Fibroblast of lung (primary cell): ENCODE data around the gene ZNF281. TPM values are rescaled to one million over a fixed set of nuclear protein-coding genes. Genes with fewer than 3 reads are reported as not detected.
A peak's percentile ranks its signal among the peaks of the same experiment; 100 is the strongest.

Experiments used
- DNase-seq, 2 donors: peaks; one replicate each; pipeline versions ENCODE4 v3.0.0 to v3.0.0-alpha.2; 2010; ENCODE audit warnings: low read depth in 2 of 2
- H2AFZ ChIP-seq: 2 replicates; pipeline ENCODE4 v1.5.1; 2012; ENCODE audit warnings: low read length, control low read depth, inconsistent platforms
- H3K27ac ChIP-seq: 2 replicates; pipeline ENCODE4 v1.5.1; 2011; ENCODE audit warnings: low read length, control low read depth; ENCODE audit not compliant: insufficient read depth
- H3K27me3 ChIP-seq: 2 replicates; pipeline ENCODE4 v1.5.1; 2011; ENCODE audit warnings: mild to moderate bottlenecking, low read length; ENCODE audit not compliant: control insufficient read depth, insufficient read depth
- H3K36me3 ChIP-seq: 2 replicates; pipeline ENCODE4 v1.5.1; 2011; ENCODE audit warnings: low read length; ENCODE audit not compliant: control insufficient read depth, insufficient read depth
- H3K4me1 ChIP-seq: 2 replicates; pipeline ENCODE4 v1.5.1; 2011; ENCODE audit warnings: low read length; ENCODE audit not compliant: control insufficient read depth, insufficient read depth; ENCODE audit errors: extremely low read depth
- H3K4me2 ChIP-seq: 2 replicates; pipeline ENCODE4 v1.5.1; 2011; ENCODE audit warnings: low read length, control low read depth; ENCODE audit not compliant: insufficient read depth; ENCODE audit errors: extremely low read depth
- H3K4me3 ChIP-seq, 4 experiments: fragments of 200-600 bp in 1 of 4; sonication (generic) in 1 of 4; replicated peaks in 1 of 4; 2 replicates each; pipeline ENCODE4 v1.5.1; 2011 to 2016; ENCODE audit warnings: low read length in 4 of 4, low read depth in 3 of 4, mild to moderate bottlenecking in 3 of 4, control low read depth in 2 of 4, inconsistent platforms in 1 of 4, mixed read lengths in 1 of 4; ENCODE audit not compliant: insufficient read depth in 1 of 4; ENCODE audit errors: control extremely low read depth in 1 of 4
- H3K79me2 ChIP-seq: 2 replicates; pipeline ENCODE4 v1.5.1; 2012; ENCODE audit warnings: mild to moderate bottlenecking, low read length, inconsistent platforms; ENCODE audit not compliant: control insufficient read depth, insufficient read depth
- H3K9ac ChIP-seq: 2 replicates; pipeline ENCODE4 v1.5.1; 2011; ENCODE audit warnings: mild to moderate bottlenecking, low read length, control low read depth; ENCODE audit not compliant: insufficient read depth
- H3K9me3 ChIP-seq: 2 replicates; pipeline ENCODE4 v1.5.1; 2012; ENCODE audit warnings: low read depth, low read length; ENCODE audit not compliant: control insufficient read depth, insufficient read depth
- H4K20me1 ChIP-seq: 2 replicates; pipeline ENCODE4 v1.5.1; 2011; ENCODE audit warnings: low read length; ENCODE audit not compliant: control insufficient read depth, insufficient read depth; ENCODE audit errors: extremely low read depth
- EZH2 ChIP-seq: IDR thresholded peaks from 2 replicates; pipeline ENCODE4 v1.5.1; 2012; ENCODE audit warnings: low read length, control low read depth, mild to moderate bottlenecking; ENCODE audit errors: missing control alignments
- polyA plus RNA-seq, 2 donors: library from polyadenylated mRNA; depleted of rRNA in 1 of 2; stranded (reverse) in 1 of 2; unstranded in 1 of 2; fragments of >200 nt; gene quantifications; 2 replicates each; pipeline ENCODE4 v1.2.1, GENCODE V29; 2011 to 2012; ENCODE audit warnings: missing spikeins in 1 of 2
- total RNA-seq: library from RNA; depleted of rRNA; stranded (reverse); fragments of >200 nt; gene quantifications from 2 replicates; pipeline ENCODE4 v1.2.1, GENCODE V29; 2014
- TF ChIP-seq, protein P1 (sequence below), 2 donors: IDR thresholded peaks in 1 of 2; conservative IDR thresholded peaks in 1 of 2; 1 replicate in 1 of 2; 2 replicates in 1 of 2; pipeline ENCODE4 v1.5.1; 2011 to 2012; ENCODE audit warnings: low read length in 2 of 2, control low read depth in 1 of 2, inconsistent platforms in 1 of 2, low read depth in 1 of 2, mild to moderate bottlenecking in 1 of 2

The ZNF281 gene
- total and polyA plus RNA-seq, 2 donors (not counting 1 experiment from before 2014, with no cell fraction given), result 14.0 to 39.0 TPM

DNA sequence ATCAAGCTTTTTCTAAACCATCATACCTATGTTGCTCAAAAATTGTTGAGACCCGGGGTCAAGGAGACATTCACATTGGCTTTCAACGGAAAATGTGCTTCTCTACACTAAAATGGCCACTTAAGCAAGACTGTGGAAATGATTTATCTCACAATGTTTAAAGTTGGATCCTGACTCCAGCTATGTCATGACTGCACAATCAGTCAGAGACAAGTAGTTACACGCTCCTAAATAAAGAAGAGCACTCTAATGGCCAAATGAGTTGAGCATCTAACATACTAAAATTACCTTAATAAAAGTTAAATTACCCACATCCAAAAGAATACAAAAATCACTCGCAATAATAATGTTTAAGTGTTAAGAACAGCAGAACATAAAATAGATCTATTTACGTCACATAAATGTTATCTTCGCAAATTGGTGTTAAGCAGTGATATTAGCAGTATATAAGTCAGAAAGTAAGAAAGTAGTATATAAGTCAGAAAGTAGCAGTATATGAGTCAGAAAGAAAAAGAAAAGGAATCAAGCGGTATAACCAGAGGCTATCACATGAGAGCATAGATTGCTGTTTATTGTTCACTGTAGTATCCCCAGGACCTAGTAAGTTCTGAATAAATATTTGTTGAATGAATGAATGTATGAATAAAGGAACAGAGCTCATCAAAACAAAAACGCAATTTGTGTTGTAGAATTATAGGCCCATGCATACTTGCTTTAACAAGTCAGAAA, 28.4 kb downstream of the ZNF281 start:
- no peak for TF ChIP-seq EZH2
- TF ChIP-seq, protein P1, sequence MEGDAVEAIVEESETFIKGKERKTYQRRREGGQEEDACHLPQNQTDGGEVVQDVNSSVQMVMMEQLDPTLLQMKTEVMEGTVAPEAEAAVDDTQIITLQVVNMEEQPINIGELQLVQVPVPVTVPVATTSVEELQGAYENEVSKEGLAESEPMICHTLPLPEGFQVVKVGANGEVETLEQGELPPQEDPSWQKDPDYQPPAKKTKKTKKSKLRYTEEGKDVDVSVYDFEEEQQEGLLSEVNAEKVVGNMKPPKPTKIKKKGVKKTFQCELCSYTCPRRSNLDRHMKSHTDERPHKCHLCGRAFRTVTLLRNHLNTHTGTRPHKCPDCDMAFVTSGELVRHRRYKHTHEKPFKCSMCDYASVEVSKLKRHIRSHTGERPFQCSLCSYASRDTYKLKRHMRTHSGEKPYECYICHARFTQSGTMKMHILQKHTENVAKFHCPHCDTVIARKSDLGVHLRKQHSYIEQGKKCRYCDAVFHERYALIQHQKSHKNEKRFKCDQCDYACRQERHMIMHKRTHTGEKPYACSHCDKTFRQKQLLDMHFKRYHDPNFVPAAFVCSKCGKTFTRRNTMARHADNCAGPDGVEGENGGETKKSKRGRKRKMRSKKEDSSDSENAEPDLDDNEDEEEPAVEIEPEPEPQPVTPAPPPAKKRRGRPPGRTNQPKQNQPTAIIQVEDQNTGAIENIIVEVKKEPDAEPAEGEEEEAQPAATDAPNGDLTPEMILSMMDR (conservative IDR thresholded peaks at IDR 0.05 in 1 of 2, IDR thresholded peaks at IDR 0.05 in 1 of 2; ENCODE audit: low read depth in 1 of 2, low read length in 2 of 2), result no peak
- no peaks in the 10 kb centered on the region for H3K36me3 ChIP-seq
- H4K20me1 ChIP-seq, result no peaks in the 10 kb centered on the region
- H3K27ac ChIP-seq, result no peak overlapping the region
- H3K4me1 ChIP-seq, result peaks cover 9% of the 10 kb centered on the region
- H2AFZ ChIP-seq, result no peak overlapping the region
- H3K79me2 ChIP-seq, result no peaks in the 10 kb centered on the region
- H3K27me3 ChIP-seq, result no peaks in the 10 kb centered on the region
- H3K4me2 ChIP-seq, result no peak overlapping the region
- DNase-seq, result peak in 1 of 2 donors; percentile 36
- no peak overlapping the region for H3K4me3 ChIP-seq
- H3K9ac ChIP-seq, result no peak overlapping the region
- no peaks in the 10 kb centered on the region for H3K9me3 ChIP-seq

DNA sequence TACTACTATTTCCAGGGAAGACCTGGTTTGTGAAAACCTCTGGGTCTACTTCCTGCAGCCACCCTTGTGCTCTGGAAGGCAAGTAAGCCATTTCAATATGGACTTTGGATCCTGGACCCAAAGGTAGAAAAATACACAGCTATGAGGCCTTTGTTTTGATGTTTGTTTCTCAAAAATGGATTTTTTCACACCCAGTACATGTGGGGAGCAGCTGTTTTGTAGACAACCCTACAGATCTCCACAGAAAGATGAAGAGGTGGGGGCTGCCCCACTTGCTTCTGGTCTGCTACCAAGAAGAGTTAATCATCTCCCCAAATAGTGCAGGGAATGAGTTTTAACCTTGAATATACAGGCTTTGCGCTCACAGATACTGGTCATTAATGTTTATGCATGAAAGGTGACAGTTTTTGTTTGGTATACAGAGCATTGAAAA, 29.2 kb downstream of the ZNF281 start:
- H3K4me2 ChIP-seq, result no peak overlapping the region

DNA sequence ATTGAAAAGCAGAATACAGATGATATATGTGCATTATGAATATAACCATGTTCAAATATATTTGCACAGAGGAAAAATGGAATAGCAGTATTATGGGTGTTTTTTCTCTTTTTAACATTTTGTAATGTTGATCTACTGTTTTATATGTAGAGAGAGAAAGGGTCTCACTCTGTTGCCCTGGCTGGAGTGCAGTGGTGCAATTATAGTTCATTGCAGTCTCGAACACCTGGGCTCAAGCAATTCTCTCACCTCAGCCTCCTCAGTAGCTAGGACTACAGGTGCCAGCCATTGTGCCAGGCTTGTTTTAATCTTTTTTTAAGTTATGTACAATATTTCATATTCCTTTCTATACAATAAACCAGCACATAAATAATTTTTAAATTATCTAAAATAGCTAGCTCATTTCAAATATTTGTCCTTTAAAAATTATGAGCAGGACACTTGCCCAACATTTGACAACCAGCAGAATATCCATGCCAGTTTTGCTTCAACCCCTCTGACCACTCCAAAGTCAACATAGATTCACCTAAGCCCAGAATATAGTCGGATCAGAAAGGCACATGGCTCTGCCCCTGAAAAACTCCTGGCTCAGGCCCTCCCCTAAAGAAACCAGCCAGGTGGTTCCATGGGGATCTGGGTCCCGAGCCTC, 29.8 kb downstream of the ZNF281 start:
- no peak for DNase-seq
- H3K4me1 ChIP-seq, result peaks cover 9% of the 10 kb centered on the region
- H3K27ac ChIP-seq, result no peak overlapping the region
- no peak overlapping the region for H3K4me3 ChIP-seq
- no peaks in the 10 kb centered on the region for H4K20me1 ChIP-seq
- no peaks in the 10 kb centered on the region for H3K36me3 ChIP-seq
- no peaks in the 10 kb centered on the region for H3K79me2 ChIP-seq
- no peak overlapping the region for H3K4me2 ChIP-seq
- no peaks in the 10 kb centered on the region for H3K27me3 ChIP-seq
- H2AFZ ChIP-seq, result no peak overlapping the region
- H3K9ac ChIP-seq, result no peak overlapping the region
- no peak for TF ChIP-seq EZH2
- TF ChIP-seq, protein P1 (conservative IDR thresholded peaks at IDR 0.05 in 1 of 2, IDR thresholded peaks at IDR 0.05 in 1 of 2; ENCODE audit: low read depth in 1 of 2, low read length in 2 of 2), result no peak
- no peaks in the 10 kb centered on the region for H3K9me3 ChIP-seq

More for the DNA sequence above, 29.2 kb downstream of the ZNF281 start:
- TF ChIP-seq, protein P1 (conservative IDR thresholded peaks at IDR 0.05 in 1 of 2, IDR thresholded peaks at IDR 0.05 in 1 of 2; ENCODE audit: low read depth in 1 of 2, low read length in 2 of 2), result no peak
- no peak for TF ChIP-seq EZH2
- Histone ChIP-seq H3K4me3 (no peak overlapping the region), H3K79me2 (no peaks in the 10 kb centered on the region), H3K4me1 (peaks cover 9% of the 10 kb centered on the region), H3K36me3 (no peaks in the 10 kb centered on the region), H3K27ac (no peak overlapping the region), H3K27me3 (no peaks in the 10 kb centered on the region), H2AFZ (no peak overlapping the region), H3K9me3 (no peaks in the 10 kb centered on the region), H3K9ac (no peak overlapping the region), H4K20me1 (no peaks in the 10 kb centered on the region)
- DNase-seq, result no peak
